A673 (cell line): ENCODE measurements around the gene RNF220. TPM values are rescaled to one million over a fixed set of nuclear protein-coding genes. Genes with fewer than 3 reads are reported as not detected.

Source experiments
- BruUV-seq: library from RNA; stranded (reverse); fragments of 400-500 nt; replicated peaks from 2 replicates; lab custom pipeline; 2021; lab: Mats Ljungman, UMichigan
- CTCF ChIA-PET: fragments of 300-600 bp; sonication (Branson Sonifier 250); formaldehyde crosslinking; loops from one replicate; lab custom pipeline; 2022; ENCODE audit warnings: antibody characterized with exemption; lab: Charles Lee
- POLR2A ChIA-PET: fragments of 300-600 bp; sonication (Branson Sonifier 250); formaldehyde crosslinking; loops from one replicate; lab custom pipeline; 2022; ENCODE audit warnings: antibody characterized with exemption; ENCODE audit not compliant: low non-redundant PET; lab: Charles Lee
- DNase-seq: peaks from one replicate; pipeline ENCODE4 v3.0.0-alpha.2; 2015; ENCODE audit warnings: low spot score
- H3K27ac ChIP-seq: fragments of 200-600 bp; sonication (generic); 2 replicates; pipeline ENCODE4 v1.5.1; 2016; ENCODE audit warnings: mixed run types, low read depth, mild to moderate bottlenecking, mixed read lengths, antibody characterized with exemption, low read length; ENCODE audit not compliant: poor library complexity, severe bottlenecking
- H3K27me3 ChIP-seq: fragments of 200-600 bp; sonication (generic); replicated peaks from 2 replicates; pipeline ENCODE4 v1.6.1; 2017; ENCODE audit warnings: mixed run types, low read depth, mild to moderate bottlenecking, mixed read lengths, antibody characterized with exemption, low read length; ENCODE audit not compliant: insufficient read depth, poor library complexity
- H3K36me3 ChIP-seq: fragments of 200-600 bp; sonication (generic); 2 replicates; pipeline ENCODE4 v1.6.1; 2016; ENCODE audit warnings: mixed run types, mild to moderate bottlenecking, mixed read lengths, antibody characterized with exemption, low read length; ENCODE audit not compliant: insufficient read depth, poor library complexity, severe bottlenecking
- H3K4me1 ChIP-seq: fragments of 200-600 bp; sonication (generic); 2 replicates; pipeline ENCODE4 v1.6.1; 2017; ENCODE audit warnings: mixed run types, mild to moderate bottlenecking, mixed read lengths, antibody characterized with exemption, low read length; ENCODE audit not compliant: insufficient read depth, poor library complexity, severe bottlenecking
- H3K4me3 ChIP-seq: fragments of 200-600 bp; sonication (generic); 2 replicates; pipeline ENCODE4 v1.5.1; 2016; ENCODE audit warnings: low read depth, mixed run types, mild to moderate bottlenecking, mixed read lengths, low read length; ENCODE audit not compliant: poor library complexity, severe bottlenecking
- H3K9me3 ChIP-seq: fragments of 200-600 bp; sonication (generic); 2 replicates; pipeline ENCODE4 v1.6.1; 2016; ENCODE audit warnings: mixed run types, low read depth, mild to moderate bottlenecking, mixed read lengths, antibody characterized with exemption, low read length; ENCODE audit not compliant: poor library complexity, severe bottlenecking
- EZH2 ChIP-seq: fragments of 200-600 bp; sonication (generic); IDR thresholded peaks from 2 replicates; pipeline ENCODE4 v1.6.1; 2017; ENCODE audit warnings: borderline replicate concordance, low read depth, mild to moderate bottlenecking, mixed read lengths, antibody characterized with exemption, low read length; ENCODE audit not compliant: poor library complexity, severe bottlenecking
- intact Hi-C: fragments of 100-400 bp; cut with micrococcal nuclease; formaldehyde crosslinking; loops from one replicate; pipeline ENCODE4 v1.10.0; 2022; ENCODE audit not compliant: unreplicated experiment
- total RNA-seq: library from RNA; stranded (reverse); gene quantifications from 2 replicates; pipeline ENCODE4 v1.2.3, GENCODE V29; 2021
- TF ChIP-seq, protein P1 (sequence below): fragments of 300-800, 200-600 bp; sonication (generic); conservative IDR thresholded peaks from 2 replicates; pipeline ENCODE4 v1.5.1; 2017; ENCODE audit warnings: low read depth, mild to moderate bottlenecking, antibody characterized with exemption, low read length, moderate library complexity, mixed read lengths

Gene RNF220
- total RNA-seq, 1 experiment from 2014 or later = 80.6 TPM

- POLR2A ChIA-PET = no interaction called here
Observed at GRCh38 chr1:44588551-44589210, 183.6 kb downstream of the RNF220 start.

GRCh38 chr1:44590475-44590874 lies 185.4 kb downstream of the RNF220 start:
- H3K36me3 ChIP-seq = no peaks in the 10 kb centered on the region
- intact Hi-C loops = loop anchor here (5.0 kb wide), 1 partner anchor 498 kb away; no protein-coding TSS in a partner anchor
- no peak overlapping the region for H3K4me3 ChIP-seq
- ChIA-PET CTCF (no interaction called here), POLR2A (no interaction called here)
- TF ChIP-seq EZH2 = no peak
- TF ChIP-seq, protein P1, sequence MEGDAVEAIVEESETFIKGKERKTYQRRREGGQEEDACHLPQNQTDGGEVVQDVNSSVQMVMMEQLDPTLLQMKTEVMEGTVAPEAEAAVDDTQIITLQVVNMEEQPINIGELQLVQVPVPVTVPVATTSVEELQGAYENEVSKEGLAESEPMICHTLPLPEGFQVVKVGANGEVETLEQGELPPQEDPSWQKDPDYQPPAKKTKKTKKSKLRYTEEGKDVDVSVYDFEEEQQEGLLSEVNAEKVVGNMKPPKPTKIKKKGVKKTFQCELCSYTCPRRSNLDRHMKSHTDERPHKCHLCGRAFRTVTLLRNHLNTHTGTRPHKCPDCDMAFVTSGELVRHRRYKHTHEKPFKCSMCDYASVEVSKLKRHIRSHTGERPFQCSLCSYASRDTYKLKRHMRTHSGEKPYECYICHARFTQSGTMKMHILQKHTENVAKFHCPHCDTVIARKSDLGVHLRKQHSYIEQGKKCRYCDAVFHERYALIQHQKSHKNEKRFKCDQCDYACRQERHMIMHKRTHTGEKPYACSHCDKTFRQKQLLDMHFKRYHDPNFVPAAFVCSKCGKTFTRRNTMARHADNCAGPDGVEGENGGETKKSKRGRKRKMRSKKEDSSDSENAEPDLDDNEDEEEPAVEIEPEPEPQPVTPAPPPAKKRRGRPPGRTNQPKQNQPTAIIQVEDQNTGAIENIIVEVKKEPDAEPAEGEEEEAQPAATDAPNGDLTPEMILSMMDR = no peak
- no peak for DNase-seq
- H3K27me3 ChIP-seq = no peaks in the 10 kb centered on the region
- no peaks in the 10 kb centered on the region for H3K9me3 ChIP-seq
- no TSS peak for BruUV-seq
- H3K27ac ChIP-seq = no peak overlapping the region
- H3K4me1 ChIP-seq = no peaks in the 10 kb centered on the region

More at GRCh38 chr1:44588551-44589210, 183.6 kb downstream of the RNF220 start:
- DNase-seq = no peak
- H3K27ac ChIP-seq = no peak overlapping the region
- intact Hi-C loops = no loop called here
- H3K4me3 ChIP-seq = no peak overlapping the region
- CTCF ChIA-PET = no interaction called here
- BruUV-seq = no TSS peak
- H3K9me3 ChIP-seq = no peaks in the 10 kb centered on the region
- no peaks in the 10 kb centered on the region for H3K36me3 ChIP-seq
- H3K27me3 ChIP-seq = no peaks in the 10 kb centered on the region
- TF ChIP-seq EZH2 = no peak
- TF ChIP-seq, protein P1 = no peak
- H3K4me1 ChIP-seq = no peaks in the 10 kb centered on the region

DNA sequence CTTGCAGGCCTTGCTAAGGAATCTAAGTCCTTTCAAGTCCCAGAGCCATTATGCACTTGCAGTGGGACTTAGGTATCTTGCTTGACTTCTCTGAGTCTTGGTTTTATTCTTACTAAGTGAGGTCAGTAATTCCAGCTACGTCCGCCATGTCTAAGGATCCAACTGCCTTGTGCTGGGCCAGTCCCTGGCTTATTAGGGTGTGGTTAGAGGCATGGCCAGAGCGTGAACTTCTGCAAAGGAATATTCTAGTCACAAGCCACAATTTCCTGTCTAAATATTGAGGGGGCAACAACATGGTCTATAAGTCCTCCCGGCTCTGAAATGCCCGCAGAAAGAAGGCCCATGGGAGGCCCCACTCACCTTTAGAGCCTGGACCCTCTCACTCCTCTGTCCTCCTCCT lies 186.3 kb downstream of the RNF220 start:
- TF ChIP-seq EZH2 = no peak
- TF ChIP-seq, protein P1 = no peak
- H3K27me3 ChIP-seq = no peaks in the 10 kb centered on the region
- intact Hi-C loops = loop anchor here (5.0 kb wide), 1 partner anchor 499 kb away; no protein-coding TSS in a partner anchor
- H3K4me1 ChIP-seq = no peaks in the 10 kb centered on the region
- no peak for DNase-seq
- POLR2A ChIA-PET = no interaction called here
- H3K27ac ChIP-seq = no peak overlapping the region
- H3K4me3 ChIP-seq = no peak overlapping the region
- no peaks in the 10 kb centered on the region for H3K36me3 ChIP-seq
- CTCF ChIA-PET = no interaction called here
- no TSS peak for BruUV-seq
- H3K9me3 ChIP-seq = no peaks in the 10 kb centered on the region
